Epithelial cell of esophagus (primary cell): ENCODE results near the gene RNF220.

ENCODE experiments used
- DNase-seq: peaks from one replicate; pipeline ENCODE4 v3.0.0; 2010; ENCODE audit warnings: low read depth
- H3K4me3 ChIP-seq: 2 replicates; pipeline ENCODE4 v1.5.1; 2011; ENCODE audit warnings: mild to moderate bottlenecking, low read length, control low read depth
- CTCF ChIP-seq: IDR thresholded peaks from 2 replicates; pipeline ENCODE4 v1.5.1; 2011; ENCODE audit warnings: low read depth, mild to moderate bottlenecking, low read length, control low read depth, inconsistent platforms; ENCODE audit not compliant: insufficient read depth; ENCODE audit errors: missing control alignments

RNF220 gene

DNA sequence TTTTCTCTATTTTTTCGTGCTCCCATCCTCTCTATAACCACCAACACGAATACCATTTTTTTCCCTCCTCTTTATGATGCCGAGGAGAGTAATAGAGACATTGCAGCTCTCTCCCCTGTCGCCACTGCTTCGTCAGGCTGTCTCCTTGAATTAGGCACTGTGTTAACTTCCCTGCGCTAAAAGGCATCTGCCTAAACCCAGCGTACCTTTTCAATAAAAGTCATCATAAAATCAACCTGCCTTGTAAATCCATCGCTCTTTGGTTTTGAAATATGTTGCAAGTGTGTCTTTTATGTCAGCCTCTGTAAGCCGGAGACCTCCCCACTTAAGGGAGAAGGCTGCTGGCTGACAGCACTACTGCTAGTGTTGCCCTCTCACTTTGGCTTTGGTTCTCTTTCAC lies 8.7 kb downstream of the RNF220 start:
- no peak for DNase-seq
- H3K4me3 ChIP-seq = no peak overlapping the region
- no peak for TF ChIP-seq CTCF

- TF ChIP-seq CTCF = no peak
- H3K4me3 ChIP-seq = no peak overlapping the region
- no peak for DNase-seq
Observed at GRCh38 chr1:44415013-44415412, 10.0 kb downstream of the RNF220 start.

DNA sequence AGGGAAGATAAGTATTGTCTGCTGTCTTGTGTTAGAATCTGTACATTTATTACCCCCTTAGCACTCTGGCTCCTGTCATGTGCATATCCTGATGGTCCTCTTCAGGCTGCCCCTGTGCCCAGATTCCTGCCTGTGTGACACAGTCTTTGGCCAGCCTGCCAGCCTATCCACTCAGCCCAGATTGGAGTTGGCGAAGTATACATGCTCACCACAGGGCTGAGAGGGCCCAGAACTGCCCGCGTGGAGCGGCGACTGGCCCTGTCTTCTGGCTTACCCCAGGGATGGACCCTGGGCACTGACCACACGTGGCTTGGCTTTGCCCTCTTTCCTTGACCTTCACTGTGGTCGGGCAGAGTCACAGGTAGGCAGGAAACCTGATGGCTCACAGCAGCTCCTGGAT lies 11.4 kb downstream of the RNF220 start:
- no peak for DNase-seq
- no peak for TF ChIP-seq CTCF

DNA sequence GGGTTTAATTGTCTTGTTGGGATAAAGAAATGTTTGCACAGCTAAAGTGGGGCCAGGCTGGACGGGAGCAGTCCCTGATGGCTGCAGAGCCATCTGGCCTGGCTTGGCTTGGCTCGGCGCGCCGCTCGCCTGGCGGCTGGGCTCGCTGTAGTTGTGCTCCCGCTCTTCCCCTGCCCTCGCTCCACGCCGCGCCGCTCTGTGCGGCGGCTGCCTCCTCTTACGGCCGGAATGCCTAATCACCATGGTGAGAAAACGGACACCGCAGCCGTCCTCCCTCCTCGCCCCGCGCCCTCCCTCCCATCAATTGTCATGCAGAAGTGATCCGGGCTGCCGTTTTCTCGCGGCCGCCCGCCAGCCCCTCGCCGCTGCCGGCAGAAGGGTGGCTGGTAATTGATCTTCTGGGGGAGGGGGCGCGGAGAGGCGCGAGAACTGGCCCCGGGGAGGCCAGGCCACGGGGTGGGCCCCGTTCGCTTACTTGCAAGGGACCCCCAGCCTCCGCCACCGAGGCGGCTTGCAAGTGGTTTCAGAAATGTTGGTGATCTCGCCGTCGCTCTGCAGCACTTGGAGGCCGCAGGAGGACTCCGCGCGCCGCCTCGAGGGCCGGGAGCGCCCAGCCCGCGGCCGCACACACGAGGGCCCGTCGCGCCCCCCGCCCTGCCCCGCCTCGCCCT lies 12.4 kb downstream of the RNF220 start:
- no peak for TF ChIP-seq CTCF
- DNase-seq = no peak
- H3K4me3 ChIP-seq = no peak overlapping the region

More for the DNA sequence above, 11.4 kb downstream of the RNF220 start:
- H3K4me3 ChIP-seq = no peak overlapping the region

DNA sequence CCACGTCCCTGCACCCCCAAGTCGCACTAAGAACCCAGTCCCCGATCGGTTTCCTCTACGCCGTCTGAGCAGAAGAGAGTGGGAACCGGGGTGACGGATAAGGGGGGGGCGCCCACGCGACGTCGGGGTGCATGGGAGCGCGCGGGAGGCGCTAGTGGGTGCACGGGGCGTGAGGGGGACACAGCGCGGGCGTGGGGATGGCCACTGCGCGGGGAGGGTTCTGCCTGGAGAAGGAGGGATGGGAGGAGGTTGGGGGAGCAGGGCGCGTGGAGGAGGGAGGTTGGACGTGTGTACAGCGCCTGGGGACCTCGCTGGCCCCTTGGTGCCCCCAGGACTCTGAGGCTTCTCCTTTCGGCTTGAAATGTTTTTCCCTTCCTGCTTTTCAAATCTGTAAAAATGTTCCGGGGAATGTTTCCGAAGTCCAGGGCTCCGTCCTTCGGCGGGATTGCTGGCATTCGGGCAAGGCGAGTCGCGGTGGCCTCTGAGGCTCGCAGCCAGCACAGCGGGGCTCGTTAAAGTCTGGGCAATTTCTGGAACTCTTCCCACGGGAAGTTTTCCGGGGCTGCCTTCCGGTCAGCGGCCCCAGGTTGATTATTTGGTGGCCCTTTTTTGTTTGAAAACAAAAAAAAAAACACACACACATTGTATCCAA lies 13.1 kb downstream of the RNF220 start:
- no peak for DNase-seq
- TF ChIP-seq CTCF = no peak
- no peak overlapping the region for H3K4me3 ChIP-seq

DNA sequence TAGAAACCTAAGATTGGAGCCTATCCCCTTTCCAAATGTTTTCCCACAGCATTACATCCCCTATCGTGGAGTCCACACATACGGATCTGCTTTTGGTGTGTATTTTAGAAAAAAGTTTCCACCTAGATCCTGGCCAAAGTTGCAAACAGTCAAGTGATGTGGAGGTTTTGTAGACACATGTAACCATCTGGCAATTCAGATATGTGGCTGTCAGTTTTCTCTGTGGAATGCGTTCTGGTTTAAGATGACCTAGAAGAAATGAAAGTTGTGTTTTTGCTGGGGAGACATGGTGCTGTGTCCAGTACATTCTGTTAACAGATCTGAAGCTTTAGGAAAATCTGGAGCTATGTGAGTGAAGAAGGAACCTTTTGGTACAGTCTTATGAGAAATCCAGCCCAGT lies 14.8 kb downstream of the RNF220 start:
- no peak for TF ChIP-seq CTCF
- no peak for DNase-seq
- no peak overlapping the region for H3K4me3 ChIP-seq

- TF ChIP-seq CTCF = no peak
- no peak overlapping the region for H3K4me3 ChIP-seq
- DNase-seq = no peak
Observed at GRCh38 chr1:44420535-44420934, 15.5 kb downstream of the RNF220 start.
